Skeletal muscle tissue (tissue), 4 donors: Measurements from ENCODE around the gene SLC30A2. TPM values are rescaled to one million over a fixed set of nuclear protein-coding genes. Genes with fewer than 3 reads are reported as not detected.

Experiments used
- H3K27ac ChIP-seq: one replicate; pipeline ENCODE4 v1.7.0; 2013; ENCODE audit warnings: mild to moderate bottlenecking, low read depth, low read length, inconsistent platforms
- H3K27me3 ChIP-seq, 3 donors: one replicate each; pipeline ENCODE4 v1.7.0; 2013; ENCODE audit warnings: low read length in 3 of 3; ENCODE audit not compliant: control insufficient read depth in 3 of 3, insufficient read depth in 3 of 3
- H3K36me3 ChIP-seq, 3 donors: one replicate each; pipeline ENCODE4 v1.7.0; 2013; ENCODE audit warnings: low read length in 3 of 3; ENCODE audit not compliant: control insufficient read depth in 3 of 3, insufficient read depth in 3 of 3
- H3K4me1 ChIP-seq, 3 donors: one replicate each; pipeline ENCODE4 v1.7.0; 2013; ENCODE audit warnings: low read length in 3 of 3, mild to moderate bottlenecking in 3 of 3; ENCODE audit not compliant: control insufficient read depth in 3 of 3, insufficient read depth in 3 of 3
- H3K4me3 ChIP-seq, 3 donors: one replicate each; pipeline ENCODE4 v1.7.0; 2013; ENCODE audit warnings: low read length in 3 of 3
- H3K9ac ChIP-seq, 3 donors: one replicate each; pipeline ENCODE4 v1.7.0; 2013; ENCODE audit warnings: low read length in 3 of 3, mild to moderate bottlenecking in 3 of 3, moderate library complexity in 2 of 3, low read depth in 1 of 3
- H3K9me3 ChIP-seq, 3 donors: one replicate each; pipeline ENCODE4 v1.7.0; 2013; ENCODE audit warnings: low read length in 3 of 3; ENCODE audit not compliant: control insufficient read depth in 3 of 3
- total RNA-seq: library from RNA; depleted of rRNA; stranded (reverse); fragments of >200 nt; gene quantifications from one replicate; pipeline ENCODE4 v1.2.3, GENCODE V29; 2014
- donor health status: Osteomylitis.

SLC30A2 gene
- total RNA-seq, 1 donor from 2014 or later: under 0.01 TPM

DNA sequence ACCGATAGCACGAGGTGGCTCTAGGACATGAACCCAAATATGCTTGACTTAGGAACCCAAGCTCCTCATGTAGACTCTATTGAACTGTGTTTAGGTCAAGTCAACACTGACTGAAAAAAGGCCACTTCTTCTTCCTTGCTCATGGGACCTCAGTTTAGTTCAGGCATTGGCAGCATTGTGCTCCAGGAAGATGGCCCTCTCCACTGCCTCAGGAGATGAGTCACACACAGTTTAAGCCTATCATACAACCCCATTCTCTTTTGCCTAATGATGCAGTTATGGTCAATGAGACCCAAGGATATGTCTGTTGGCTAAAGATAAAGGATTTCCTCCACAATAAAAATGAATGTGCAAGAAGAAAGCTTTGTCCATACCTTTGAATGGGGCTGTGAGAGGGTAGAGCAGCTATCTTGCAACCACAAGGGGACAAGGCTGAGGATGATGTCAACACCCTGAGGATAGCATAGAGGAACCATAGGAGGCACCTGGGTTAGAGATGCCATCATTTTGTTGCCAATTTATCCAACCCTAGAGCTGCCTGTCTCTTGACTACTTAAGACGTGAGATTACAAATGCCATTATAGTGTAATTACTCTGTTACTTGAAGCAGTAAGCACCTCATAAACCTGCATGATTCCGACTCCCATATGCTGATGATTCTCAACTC, 24.5 kb upstream of the SLC30A2 start:
- Histone ChIP-seq H3K9ac (no peak overlapping the region), H3K4me1 (peaks cover 15 to 47% (median 27%) of the 10 kb centered on the region in 3 donors), H3K36me3 (peaks cover 5 to 19% (median 13%) of the 10 kb centered on the region in 3 donors), H3K27ac (no peak overlapping the region), H3K27me3 (peaks cover 0 to 3% (median 0%) of the 10 kb centered on the region in 3 donors), H3K4me3 (no peak overlapping the region), H3K9me3 (no peaks in the 10 kb centered on the region)

DNA sequence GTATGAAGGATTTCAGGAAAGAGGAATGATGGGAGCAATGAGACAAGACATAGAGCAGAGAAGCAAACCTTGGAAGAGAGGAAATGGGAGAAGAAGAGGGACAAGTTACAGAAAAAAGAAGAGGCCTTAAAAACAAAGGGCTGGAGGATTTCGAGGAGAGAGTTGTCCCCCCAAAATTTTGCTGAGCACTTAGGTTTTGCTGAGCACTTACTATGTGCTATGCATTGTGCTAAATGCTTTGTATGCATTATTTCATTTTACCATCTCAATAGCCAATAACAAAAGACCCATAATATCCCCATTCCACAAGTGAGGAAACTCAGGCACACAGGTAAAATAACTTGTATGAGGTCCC, 24.0 kb upstream of the SLC30A2 start:
- Histone ChIP-seq H3K27me3 (peaks cover 0 to 3% (median 0%) of the 10 kb centered on the region in 3 donors), H3K36me3 (peaks cover 5 to 21% (median 16%) of the 10 kb centered on the region in 3 donors), H3K27ac (no peak overlapping the region), H3K4me3 (no peak overlapping the region), H3K9ac (no peak overlapping the region), H3K4me1 (peaks cover 18 to 48% (median 23%) of the 10 kb centered on the region in 3 donors), H3K9me3 (no peaks in the 10 kb centered on the region)

DNA sequence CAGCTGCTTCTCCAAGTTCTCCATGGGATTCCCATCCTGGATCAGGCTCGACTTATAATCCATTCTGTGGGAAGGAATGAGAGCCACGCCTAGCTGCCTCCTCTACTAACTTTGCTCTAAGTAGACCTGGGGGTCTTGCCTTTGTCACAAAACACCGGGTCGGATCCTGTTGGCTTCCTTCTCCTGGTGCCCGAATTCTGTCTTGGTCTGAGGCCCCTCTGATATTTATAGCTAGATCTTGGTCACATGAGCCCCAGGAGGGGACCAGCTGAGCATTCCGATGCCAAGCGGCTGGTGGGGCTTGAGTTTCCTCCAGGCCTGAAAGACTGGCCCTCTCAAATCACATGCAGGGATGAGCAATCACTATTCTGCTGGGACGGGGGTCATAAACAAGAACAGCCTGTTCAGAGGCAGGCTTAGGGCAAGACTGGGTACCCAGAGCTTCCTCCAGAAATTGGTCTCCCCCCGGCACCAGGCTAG, 21.6 kb upstream of the SLC30A2 start, which contains the start of gene TRIM63:
TRIM63 (minus strand) TSS at position 199 of the 480 bp plus-strand sequence; CDS start at position 63, 136 bp downstream.
- Histone ChIP-seq H3K9me3 (no peaks in the 10 kb centered on the region), H3K36me3 (peaks cover 15 to 30% (median 26%) of the 10 kb centered on the region in 3 donors), H3K27ac (peak within 1 kb of the TSS; percentile 90), H3K4me1 (peaks cover 24 to 47% (median 24%) of the 10 kb centered on the region in 3 donors), H3K4me3 (peak within 1 kb of the TSS; percentile 89 to 99 (median 96)), H3K9ac (peak within 1 kb of the TSS; percentile 89 to 100 (median 96)), H3K27me3 (peaks cover 0 to 3% (median 0%) of the 10 kb centered on the region in 3 donors)

DNA sequence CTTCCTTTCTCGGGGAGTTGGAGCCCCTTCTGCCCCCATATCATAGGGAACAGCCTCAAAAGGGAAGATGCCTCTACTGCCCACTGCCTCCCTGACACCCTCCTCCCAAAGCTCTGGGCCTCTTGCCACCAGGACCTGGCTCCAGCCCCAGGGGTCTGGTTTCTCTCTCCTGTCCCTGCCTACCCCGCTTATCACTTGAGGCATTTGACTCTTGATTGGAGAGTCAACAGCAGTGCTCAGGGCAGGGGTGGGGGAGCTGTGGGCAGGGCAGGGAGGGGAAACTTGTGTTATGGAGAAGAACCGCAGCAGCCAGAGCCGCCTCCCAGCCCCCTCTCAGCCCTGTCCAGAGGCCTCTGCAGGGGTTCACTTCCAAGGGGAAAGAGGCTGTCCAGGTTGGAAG, 20.9 kb upstream of the SLC30A2 start:
- Histone ChIP-seq H3K27ac (peak overlapping the region; percentile 90), H3K9me3 (no peaks in the 10 kb centered on the region), H3K4me3 (peak overlapping the region; percentile 89 to 99 (median 96)), H3K36me3 (peaks cover 17 to 30% (median 28%) of the 10 kb centered on the region in 3 donors), H3K4me1 (peaks cover 22 to 46% (median 24%) of the 10 kb centered on the region in 3 donors), H3K9ac (peak overlapping the region; percentile 89 to 100 (median 96)), H3K27me3 (peaks cover 0 to 3% (median 0%) of the 10 kb centered on the region in 3 donors)

DNA sequence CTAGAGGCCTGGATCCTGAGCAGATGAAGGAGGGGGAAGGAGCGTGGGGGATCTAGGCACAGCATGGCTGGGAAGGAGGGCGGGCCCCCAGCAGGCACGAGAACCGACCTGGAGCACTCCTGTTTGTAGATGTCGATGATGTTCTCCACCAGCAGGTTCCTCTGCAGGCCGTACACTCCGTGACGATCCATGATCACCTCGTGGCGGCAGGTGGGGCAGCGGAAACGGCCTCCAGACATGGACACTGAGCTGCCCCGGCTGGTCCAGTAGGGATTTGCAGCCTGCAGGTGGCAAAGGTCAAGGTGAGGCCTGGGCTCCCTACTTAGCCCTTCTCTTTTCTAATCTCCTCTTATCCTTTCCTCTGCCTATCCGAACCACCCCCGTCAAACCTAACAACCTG, 20.2 kb upstream of the SLC30A2 start:
- H3K4me1 ChIP-seq: peaks cover 27 to 49% (median 29%) of the 10 kb centered on the region in 3 donors
- peaks cover 17 to 33% (median 31%) of the 10 kb centered on the region in 3 donors for H3K36me3 ChIP-seq
- H3K27me3 ChIP-seq: peaks cover 0 to 3% (median 0%) of the 10 kb centered on the region in 3 donors
- peak overlapping the region; percentile 89 to 99 (median 96) for H3K4me3 ChIP-seq
- H3K9me3 ChIP-seq: no peaks in the 10 kb centered on the region
- H3K27ac ChIP-seq: peak overlapping the region; percentile 90
- peak overlapping the region; percentile 89 to 100 (median 96) for H3K9ac ChIP-seq

DNA sequence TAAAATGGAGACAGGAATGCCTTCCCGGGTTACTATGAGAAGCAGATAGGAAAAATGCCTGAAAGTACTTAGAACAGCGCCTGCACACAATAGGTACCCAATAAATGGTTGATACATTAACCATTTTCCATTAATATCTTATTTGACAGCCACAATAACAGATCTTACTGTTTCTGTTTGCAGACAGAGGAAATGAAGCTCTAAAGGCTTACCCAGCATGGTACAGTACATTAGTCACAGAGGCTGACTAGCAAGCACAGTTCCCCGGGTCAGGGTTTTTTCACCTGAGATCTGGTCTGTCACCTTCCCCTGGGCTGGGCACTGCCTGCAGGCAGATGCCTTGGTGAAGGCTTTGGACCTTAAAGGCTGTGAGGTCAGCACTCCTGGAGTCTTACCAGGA, 18.6 kb upstream of the SLC30A2 start:
- Histone ChIP-seq H3K27ac (peak overlapping the region; percentile 90), H3K36me3 (peaks cover 29 to 48% (median 46%) of the 10 kb centered on the region in 3 donors), H3K4me1 (peaks cover 39 to 55% (median 43%) of the 10 kb centered on the region in 3 donors), H3K4me3 (peak overlapping the region; percentile 89 to 99 (median 96)), H3K27me3 (no peaks in the 10 kb centered on the region), H3K9me3 (no peaks in the 10 kb centered on the region), H3K9ac (peak overlapping the region; percentile 76 to 100 (median 89))

DNA sequence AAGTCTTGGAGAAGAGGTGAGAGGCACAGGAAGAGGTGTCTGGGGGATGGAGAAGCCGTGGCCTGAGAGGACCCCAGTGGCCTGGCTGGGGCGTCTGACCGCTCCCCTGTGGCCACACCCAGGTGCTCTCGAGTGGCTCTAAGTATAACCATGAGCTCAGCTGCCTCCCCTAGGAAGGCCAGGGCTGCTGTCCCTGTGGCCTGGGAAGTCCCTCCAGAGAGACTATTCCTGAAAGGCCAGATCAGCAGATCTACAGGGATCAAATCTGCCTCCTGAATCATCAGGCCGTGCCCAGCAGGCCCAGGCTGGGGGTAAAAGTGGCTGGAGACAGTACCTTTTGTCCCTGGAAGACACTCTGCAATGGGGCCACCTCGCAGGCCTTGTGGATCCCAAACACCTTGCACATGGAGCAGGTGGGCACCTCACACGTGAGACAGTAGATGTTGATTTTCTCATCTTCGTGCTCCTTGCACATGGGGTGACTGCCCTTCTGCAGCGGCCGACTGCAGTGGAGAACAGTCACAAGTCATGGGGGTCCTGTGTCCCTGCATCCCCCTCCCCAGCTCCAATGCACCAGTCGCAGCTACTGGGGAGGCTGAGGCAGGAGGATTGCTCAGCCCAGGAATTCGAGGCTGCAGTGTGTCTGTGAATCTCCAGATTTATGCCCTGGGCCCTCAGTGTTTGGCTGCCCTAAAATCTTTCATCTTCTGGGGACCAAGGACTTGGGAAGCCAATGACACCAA, 15.1 kb upstream of the SLC30A2 start:
- H3K9me3 ChIP-seq: no peaks in the 10 kb centered on the region
- peak overlapping the region; percentile 60 to 84 (median 72) for H3K9ac ChIP-seq
- peak overlapping the region; percentile 19 to 58 (median 44) for H3K4me3 ChIP-seq
- H3K4me1 ChIP-seq: peaks cover 52 to 69% (median 52%) of the 10 kb centered on the region in 3 donors
- no peaks in the 10 kb centered on the region for H3K27me3 ChIP-seq
- H3K27ac ChIP-seq: peak overlapping the region; percentile 90
- peaks cover 54 to 71% (median 61%) of the 10 kb centered on the region in 3 donors for H3K36me3 ChIP-seq

DNA sequence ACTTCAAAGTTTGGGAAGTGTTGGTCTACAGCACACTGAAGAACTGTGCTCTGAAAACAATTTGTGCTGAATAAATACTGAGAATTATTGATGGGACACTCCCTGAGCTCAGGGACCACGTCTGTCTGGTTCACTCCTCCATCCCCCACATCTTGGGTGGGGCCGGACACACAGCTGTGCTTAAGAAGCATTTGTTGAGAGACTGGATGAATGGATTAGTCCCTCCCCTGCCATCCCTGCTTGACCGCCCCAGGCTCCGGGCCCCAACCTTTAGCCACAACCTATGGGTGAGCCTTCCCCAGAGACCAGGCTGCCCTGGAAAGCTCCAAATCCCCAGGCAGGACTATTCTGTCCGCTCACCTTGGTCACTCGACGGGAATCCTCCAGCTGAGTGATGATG, 14.0 kb upstream of the SLC30A2 start:
- Histone ChIP-seq H3K27me3 (no peaks in the 10 kb centered on the region), H3K4me1 (peaks cover 53 to 69% (median 59%) of the 10 kb centered on the region in 3 donors), H3K27ac (peak overlapping the region; percentile 90), H3K36me3 (peaks cover 61 to 73% (median 64%) of the 10 kb centered on the region in 3 donors), H3K4me3 (peak overlapping the region in 1 of 3 donors; percentile 13), H3K9ac (peak overlapping the region in 2 of 3 donors; percentile 60 to 84), H3K9me3 (no peaks in the 10 kb centered on the region)

DNA sequence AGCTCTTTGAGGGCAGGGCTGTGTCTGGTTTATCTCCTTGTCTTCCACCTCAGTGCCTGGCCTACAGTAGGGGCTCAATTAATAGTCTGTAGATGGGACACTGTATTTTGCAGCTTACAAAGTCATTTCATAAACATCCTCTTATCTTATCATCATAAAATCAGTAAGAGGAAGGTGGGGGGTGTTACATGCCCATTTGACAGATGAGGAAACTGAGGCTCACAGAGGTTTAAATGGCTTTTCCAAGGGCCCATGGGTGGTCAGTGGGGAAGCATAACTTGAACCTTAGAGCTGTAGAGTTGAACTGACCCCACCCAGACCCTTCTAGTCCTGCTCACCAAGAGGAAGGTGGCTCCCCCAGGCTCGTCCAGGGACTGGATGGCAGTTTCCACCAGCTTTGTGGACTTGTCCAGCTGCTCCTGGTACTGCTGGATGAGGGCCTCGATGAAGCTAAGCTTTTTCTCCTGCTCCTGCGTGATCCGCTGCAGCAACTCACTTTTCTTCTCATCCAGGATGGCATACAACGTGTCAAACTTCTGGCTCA, 12.2 kb upstream of the SLC30A2 start:
- Histone ChIP-seq H3K27ac (peak overlapping the region; percentile 19), H3K9ac (peak overlapping the region in 1 of 3 donors; percentile 57), H3K4me3 (no peak overlapping the region), H3K4me1 (peaks cover 44 to 79% (median 61%) of the 10 kb centered on the region in 3 donors), H3K36me3 (peaks cover 68 to 80% (median 76%) of the 10 kb centered on the region in 3 donors), H3K27me3 (peaks cover 0 to 2% (median 0%) of the 10 kb centered on the region in 3 donors), H3K9me3 (no peaks in the 10 kb centered on the region)
